Fibroblast of peridontal ligament (primary cell): ENCODE measurements around the gene MRPL49.

ENCODE experiments used
- DNase-seq: peaks from one replicate; pipeline ENCODE4 v3.0.0-alpha.2; 2010; ENCODE audit errors: extremely low read depth

MRPL49 gene

DNA sequence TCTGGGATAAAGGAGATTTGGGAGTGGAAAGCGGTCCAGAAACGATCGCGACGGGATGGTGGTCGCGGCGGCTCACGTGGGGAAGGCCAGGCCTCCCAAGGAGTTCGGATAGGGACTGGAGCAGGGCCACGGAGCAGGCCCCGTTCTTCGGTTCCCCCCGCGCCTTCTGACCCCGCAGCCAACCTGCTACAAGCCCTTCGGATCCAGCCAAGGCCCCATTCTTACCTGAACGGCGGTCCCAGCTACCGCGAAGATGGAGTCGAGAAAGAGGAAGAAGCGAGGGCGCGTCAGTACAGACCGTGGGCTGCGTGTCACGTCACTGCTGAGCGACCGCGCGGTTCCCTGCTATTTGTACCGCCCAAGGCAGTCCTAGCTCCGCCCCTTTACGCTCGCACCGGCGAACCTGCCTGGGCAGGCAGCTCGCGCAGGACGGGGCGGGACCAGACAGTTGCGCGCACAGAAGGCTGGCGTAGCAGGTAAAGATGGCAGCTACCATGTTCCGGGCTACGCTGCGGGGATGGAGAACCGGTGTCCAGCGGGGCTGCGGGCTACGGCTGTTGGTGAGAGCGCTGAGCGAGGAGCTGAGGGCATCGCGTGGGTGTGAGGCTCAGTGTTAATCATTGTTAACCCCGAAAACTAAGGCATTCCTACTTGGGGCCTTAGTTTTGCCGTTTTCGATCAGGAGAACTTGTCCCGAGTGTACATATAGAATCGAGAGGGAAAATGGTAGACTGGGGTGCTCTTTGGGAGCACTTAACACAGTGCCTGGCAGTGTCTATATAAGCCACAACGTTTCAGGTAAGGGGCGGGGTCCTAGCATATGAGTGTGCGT, at the start of gene MRPL49, which contains the start of gene FAU:
TSS of gene MRPL49 (plus strand) at position 457 of the 832 bp plus-strand sequence. CDS start at position 483, 26 bp downstream.
TSS of gene FAU (minus strand) at position 270 of the 832 bp plus-strand sequence. CDS start 321 bp downstream, outside the sequence.
- peak; percentile 93 for DNase-seq

DNA sequence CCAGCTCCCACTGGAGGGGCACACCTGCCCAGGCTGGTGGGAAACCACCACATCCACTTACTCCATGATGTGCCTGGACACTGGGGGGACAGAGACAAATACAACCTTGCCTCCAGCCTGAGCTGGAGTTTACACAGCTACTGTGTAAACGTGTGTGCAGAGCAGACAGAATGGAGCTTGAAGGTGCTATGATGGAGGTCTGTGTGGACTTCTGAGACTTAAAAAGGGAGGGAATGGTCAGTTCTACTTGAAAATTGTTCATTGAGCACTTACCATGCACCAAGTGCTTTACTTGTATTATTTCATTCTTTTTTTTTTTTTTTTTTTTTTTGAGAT, 49.5 kb upstream of the MRPL49 start:
- DNase-seq = no peak

DNA sequence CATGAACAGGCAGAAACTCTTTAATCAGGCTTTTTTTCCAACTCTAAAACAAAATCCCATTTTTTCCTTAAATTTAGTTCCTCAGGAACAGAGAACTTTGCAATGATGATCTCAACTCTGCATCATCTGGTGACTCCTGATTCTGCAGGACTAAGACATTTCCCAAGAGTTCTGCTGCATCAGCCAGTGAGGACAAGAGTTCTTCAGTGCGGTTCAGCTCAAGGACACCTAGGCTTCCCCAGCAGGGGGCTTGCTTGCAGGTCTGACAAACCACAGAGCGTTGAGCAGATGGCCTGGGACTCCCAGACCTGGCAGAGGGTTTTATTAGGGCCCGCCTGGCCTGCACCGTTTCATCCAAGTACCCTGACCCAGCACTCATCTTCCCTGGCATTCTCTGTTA, 44.7 kb upstream of the MRPL49 start:
- no peak for DNase-seq

DNA sequence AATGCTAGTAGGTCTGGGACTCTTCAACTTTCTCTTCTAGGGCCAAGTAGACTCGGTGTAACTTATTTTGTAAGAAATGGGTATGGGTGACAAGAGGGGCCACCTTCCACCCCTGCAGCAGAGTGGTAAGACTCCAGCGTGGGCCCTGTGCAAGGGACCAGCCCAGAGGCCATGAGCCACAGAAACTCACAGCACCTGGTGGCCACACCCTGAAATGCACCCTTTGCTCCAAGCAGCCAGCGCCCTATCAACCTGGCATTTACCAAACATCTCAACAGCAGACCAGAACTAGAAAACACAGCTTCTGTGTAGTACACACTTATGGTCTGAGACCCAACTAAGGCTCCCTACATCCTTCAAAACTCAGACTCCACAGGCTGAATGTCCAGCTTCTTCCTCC, 44.0 kb upstream of the MRPL49 start:
- peak; percentile 14 for DNase-seq

DNA sequence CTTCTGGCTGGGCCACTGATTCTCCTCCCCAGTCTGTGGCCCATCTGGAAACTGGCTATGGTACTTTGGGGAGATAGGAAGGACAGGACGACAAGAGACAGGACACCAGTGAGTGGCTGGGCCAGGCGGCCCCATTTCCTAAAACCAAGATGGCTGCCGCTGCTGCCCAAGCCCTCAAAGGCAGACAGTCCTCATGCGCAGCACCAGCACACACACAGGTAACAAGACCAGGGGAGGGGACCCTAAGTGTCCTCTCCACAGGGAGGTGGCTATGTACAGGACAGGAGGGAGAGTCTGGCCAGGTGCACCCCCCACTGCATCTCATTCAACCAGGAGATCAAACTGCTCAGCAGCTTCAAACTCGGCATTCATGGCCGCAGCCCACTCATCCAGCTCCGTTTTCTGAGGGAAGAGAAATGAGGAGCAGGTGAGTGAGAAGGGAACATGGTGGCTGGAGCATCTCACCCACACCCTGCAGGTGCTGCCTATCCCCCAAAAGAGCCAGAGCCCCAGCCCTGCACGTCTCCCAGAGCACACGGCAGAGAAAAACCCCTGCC, 43.3 kb upstream of the MRPL49 start:
- DNase-seq = no peak

DNA sequence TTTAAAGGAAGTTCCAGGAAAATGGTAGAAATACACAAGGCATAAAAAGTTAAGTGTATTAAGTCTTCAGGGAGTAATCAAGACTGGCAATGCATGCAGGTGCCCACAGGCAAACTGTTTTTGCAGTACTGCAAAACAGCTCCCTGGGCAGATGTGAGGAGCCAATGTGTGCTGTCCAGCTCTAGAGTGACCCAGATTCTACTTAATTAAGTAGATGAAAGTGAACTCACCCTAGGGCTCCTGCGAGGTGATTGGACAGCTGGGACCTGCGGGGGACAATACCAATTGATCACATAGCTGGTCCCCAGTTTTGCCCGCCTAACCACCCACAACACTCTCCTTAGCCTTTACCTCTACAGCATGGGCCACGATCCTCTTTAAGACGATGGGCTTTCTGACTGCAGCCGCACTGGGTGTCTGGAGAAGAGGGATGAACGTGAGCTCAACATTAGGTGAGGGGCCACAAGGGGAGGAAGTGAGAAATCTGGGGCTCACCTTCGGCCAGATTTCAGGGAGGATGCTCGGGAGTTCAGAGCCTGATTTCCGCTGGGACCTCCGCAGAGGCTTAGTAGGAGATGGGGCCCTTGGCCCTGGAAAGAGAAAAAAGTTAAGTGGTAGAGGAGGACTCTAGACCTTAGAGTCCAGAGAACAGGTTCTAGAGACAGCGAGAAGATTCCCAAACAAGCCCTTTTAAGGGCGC, 38.8 kb upstream of the MRPL49 start:
- no peak for DNase-seq

DNA sequence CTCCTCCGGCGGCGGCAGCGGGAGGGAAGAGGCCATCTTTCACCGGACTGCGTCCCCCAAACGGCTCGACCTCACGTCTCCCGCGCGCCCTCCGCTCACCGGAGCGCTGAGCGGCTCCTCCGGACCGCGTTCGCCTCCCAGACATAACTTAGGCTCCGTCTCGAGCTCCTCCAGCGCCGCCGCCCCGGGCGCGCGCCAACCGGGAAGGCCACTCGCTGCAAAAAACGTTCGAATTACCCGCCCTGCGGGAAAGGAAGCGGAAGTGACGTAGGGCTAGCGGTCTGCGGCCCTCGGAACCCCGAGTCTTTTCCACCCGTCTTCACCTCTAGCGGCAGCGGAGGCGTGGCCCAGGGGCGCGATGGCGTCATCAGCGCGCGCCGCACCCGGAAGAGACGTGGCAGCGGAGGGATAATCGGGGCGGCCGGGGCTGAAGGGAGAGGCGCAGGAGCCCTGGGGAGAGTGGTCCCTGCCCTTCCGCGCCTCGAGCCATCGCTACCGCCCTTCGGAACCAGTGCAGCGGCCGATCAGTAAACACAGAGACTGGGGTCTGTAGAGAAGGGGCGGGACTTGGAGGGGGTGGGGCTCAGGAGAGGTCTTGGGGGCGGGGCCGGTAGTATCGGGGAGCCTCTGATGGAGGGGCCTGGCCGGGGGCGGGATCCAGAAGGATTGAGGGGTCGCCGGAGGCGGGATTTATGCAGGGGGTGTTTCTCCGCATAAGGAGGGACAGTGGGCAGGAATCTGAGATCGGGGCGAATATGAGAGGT, 38.1 kb upstream of the MRPL49 start, which contains the start of the genes CDCA5 and ZFPL1:
TSS of gene CDCA5 (minus strand) at position 207 of the 764 bp plus-strand sequence. CDS start at position 145, 62 bp downstream.
TSS of gene ZFPL1 (plus strand) at position 389 of the 764 bp plus-strand sequence. CDS start 477 bp downstream, outside the sequence.
- DNase-seq = peak; percentile 93

DNA sequence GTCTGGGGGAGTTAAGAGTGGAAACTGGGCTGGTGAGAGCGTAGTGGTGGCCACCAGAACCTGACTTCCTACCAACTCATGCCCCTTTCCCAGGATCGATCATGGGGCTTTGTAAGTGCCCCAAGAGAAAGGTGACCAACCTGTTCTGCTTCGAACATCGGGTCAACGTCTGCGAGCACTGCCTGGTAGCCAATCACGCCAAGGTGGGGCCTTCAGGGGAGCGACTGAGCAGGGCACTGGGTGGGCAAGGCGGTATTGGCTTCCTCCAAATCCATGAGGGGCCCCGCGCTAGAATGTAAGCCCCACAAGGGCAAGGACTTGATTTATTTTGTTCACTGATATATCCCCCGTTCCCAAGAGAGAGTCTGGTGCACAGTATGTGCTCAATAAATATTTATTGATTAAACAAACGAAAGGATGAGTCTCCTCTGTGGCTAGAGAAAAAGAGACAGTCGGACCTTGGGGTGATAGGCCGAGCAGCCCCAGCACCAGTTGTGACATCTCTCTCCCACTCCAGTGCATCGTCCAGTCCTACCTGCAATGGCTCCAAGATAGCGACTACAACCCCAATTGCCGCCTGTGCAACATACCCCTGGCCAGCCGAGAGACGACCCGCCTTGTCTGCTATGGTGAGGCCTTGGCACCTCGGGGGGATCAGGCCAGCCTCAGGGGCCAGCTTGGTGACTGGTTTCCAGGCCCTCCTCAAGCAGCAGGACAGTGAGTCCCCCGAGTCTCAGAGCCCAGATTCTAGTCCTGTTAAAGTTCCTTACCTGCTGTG, 37.3 kb upstream of the MRPL49 start:
- no peak for DNase-seq

DNA sequence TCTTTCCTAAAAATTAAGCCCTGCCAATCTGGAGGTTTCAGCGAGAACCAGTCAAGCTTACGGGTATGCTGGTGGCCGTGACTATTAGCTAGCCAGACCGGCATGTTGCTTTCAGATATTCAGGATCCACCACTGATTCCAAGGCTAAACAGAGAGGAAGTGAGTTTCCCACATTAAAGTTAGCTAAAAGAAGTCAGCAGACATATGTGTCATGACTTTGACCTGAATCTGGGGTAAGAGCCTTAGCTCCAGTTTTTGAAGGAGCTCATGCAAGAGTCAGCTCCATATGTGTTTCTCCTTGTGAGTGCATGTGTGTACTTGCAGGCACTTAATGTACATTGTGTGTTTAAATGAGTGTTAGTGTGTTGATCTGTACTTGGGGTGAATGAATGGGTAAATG, 36.7 kb upstream of the MRPL49 start:
- peak; percentile 3 for DNase-seq

DNA sequence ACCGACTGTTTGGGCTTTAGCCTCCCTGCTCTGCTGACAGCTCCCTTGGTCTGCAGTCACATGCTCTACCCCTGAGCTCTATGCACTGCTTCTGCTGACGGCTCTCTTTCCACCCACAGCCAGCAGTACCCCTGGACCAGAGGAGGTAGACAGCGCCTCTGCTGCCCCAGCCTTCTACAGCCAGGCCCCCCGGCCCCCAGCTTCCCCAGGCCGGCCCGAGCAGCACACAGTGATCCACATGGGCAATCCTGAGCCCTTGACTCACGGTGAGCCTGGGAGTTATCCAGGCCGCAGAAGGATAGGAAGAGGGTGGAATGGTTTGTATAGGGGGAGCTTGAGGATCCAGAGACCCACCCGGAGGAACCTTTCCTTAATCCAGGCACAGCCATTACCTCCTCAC, 35.3 kb upstream of the MRPL49 start:
- DNase-seq = no peak

DNA sequence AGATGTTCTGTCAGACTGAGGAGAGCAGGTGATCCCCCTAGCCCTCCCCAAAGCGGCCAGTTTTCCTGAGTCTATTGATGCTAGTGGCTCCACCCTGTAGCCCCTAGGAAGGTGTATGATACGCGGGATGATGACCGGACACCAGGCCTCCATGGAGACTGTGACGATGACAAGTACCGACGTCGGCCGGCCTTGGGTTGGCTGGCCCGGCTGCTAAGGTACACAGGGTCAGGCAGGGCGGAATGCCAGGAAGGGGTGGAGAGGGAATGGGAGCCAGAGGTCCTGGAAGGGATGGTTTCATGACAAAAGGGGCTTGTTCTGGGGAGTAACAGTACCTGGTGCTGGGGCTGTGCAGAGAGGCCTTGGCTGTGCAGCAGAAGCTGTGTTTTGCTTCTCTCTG, 34.9 kb upstream of the MRPL49 start:
- DNase-seq = no peak

DNA sequence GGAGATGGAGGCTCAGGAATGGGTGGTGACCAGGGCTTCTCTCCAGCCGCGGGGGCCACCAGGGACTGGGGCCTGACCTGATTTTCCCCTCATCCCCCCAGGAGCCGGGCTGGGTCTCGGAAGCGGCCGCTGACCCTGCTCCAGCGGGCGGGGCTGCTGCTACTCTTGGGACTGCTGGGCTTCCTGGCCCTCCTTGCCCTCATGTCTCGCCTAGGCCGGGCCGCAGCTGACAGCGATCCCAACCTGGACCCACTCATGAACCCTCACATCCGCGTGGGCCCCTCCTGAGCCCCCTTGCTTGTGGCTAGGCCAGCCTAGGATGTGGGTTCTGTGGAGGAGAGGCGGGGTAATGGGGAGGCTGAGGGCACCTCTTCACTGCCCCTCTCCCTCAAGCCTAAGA, 34.3 kb upstream of the MRPL49 start:
- DNase-seq = no peak

DNA sequence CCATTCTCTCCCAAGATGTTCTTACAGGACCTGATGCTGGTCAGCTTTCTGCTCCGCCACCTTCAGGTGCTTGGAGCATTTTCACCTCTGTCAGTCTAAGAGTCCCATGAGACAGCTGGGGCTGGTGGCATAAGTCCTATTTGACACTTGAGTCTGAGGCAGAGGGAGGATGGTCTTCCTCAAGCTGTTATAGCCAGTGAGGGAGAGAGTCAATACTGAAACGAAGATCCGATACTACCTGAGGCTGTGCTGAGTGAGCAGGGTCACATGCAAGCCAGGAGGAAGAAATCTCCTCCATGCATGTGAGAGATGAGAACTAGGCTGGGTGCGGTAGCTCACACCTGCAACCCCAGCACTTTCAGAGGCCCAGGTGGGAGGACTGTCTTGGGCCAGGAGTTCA, 32.5 kb upstream of the MRPL49 start:
- no peak for DNase-seq

DNA sequence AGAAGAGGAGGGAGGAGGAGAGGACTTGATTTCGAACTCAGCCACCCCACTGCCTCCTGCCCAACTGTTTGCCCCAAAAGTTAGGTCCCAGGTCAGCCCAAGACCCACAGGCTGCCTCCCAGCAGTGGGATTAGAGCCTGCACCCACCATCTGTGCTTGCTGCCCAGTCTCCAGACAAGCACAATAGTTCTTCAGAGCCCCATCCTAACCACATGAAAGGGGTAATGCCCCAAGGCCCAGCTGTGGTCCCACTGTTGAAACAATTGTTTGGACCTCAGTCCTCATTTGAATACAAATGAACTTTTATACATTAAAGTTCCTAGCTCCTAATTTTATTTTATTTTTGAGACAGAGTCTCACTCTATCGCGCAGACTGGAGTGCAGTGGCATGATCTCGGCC, 31.5 kb upstream of the MRPL49 start:
- DNase-seq = no peak

DNA sequence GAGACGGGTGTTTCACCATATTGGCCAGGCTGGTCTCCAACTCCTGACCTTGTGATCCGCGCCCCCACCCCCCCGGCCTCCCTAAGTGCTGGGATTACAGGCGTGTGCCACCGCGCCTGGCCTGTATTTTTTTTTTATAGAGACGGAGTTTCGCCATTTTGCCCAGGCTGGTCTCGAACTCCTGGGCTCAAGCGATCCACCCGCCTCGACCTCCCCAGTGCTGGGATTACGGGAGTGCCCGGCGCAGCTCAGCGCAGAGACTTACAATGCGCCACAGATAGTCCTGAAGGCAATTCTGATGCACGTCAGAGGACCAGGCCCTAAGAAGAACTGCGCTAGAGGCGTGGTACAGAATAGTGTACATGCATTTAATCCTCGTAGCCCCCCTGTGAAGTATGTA, 26.7 kb upstream of the MRPL49 start:
- no peak for DNase-seq

DNA sequence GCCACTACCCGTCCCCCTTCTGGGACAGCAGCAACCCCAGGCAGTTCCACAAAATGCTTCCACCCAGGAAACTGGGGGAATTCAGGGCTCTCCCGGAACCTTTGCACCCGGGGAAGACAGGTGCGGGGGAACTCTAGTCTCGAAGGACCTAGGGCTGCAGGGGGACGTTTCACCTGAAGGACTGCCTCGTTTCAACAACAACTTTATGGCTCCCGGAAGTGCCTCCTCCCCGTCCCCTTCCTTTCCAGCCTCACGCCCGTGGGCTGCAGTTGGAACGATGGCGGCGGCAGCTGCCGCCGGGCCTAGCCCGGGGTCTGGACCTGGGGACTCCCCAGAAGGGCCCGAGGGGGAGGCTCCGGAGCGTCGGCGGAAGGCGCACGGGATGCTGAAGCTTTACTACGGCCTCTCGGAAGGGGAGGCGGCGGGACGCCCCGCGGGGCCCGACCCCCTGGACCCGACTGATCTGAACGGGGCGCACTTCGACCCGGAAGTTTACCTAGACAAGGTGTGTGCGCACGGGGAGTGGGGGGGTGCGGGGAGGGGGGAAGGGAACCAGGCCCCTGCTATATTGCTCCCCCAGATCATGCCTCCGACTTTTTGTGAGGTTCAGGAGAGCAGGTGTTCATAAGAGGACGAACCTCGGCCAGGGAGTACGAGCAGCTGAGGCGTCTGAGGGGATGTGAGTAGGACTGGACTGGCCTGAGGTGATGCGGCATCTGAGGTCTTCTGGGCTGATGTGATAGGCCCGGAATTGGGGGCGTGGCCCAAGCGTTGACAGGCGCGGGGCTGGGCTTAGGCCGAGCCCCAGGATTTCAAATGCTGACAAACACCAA, 25.9 kb upstream of the MRPL49 start, which contains the start of gene VPS51:
TSS of gene VPS51 (plus strand) at position 241 of the 833 bp plus-strand sequence. CDS start at position 278, 37 bp downstream.
- DNase-seq = peak; percentile 90

DNA sequence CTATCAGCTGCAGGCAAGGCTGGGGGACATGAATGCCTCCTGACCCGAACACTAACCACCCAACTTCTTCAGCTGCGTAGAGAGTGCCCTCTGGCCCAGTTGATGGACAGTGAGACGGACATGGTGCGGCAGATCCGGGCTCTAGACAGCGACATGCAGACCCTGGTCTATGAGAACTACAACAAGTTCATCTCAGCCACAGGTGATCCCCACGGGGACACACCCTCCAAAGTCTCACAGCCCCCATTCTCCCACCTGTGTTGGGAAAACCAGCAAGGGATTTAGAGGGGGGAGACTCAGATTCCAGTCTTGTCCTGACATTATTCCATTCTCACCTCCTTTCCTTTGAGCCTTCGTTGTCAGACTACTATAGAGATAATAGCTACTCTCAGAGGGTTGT, 25.2 kb upstream of the MRPL49 start:
- no peak for DNase-seq

DNA sequence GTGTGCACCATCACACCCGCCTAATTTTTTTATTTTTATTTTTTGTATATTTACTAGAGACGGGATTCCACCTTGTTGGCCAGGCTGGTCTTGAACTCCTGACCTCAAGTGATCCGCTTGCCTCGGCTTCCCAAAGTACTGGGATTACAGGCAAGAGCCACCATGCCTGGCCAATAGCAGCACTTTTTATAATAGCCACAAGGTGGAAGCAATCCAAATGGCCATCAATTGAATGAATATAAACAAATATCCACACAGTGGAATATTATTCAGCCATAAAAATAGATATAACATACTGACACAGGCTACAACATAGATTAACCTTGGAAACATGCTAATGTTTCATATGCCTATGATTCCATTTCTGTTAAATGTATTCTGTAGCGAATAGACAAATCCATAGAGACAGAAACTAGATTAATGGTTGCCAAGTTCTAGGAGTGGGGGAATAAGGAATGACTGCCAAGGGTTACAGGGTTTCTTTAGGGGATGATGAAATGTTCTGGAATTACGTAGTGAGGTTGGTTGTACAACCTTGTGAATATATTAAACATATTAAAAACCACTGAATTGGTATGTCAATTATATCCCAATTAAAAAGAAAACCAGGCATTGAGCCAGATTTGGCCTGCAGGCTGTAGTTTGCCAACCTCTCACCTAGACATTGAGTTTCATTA, 21.3 kb upstream of the MRPL49 start:
- DNase-seq = no peak
